ENCODE measurements around the gene NRP2. TPM values are rescaled to one million over a fixed set of nuclear protein-coding genes. Genes with fewer than 3 reads are reported as not detected.

Gene NRP2
- total RNA-seq, 2 donors from 2014 or later, result 9.7 to 21.0 TPM

GRCh38 chr2:205654878-205655605 is 27.3 kb upstream of the NRP2 start:
- Histone ChIP-seq H3K9me3 (no peaks in the 10 kb centered on the region), H3K27me3 (replicated peaks; ENCODE audit: insufficient read depth) (no peaks in the 10 kb centered on the region), H3K27ac (no peak overlapping the region), H3K4me3 (no peak overlapping the region), H3K36me3 (no peaks in the 10 kb centered on the region), H3K4me1 (replicated peaks) (no peaks in the 10 kb centered on the region)
- no peak for DNase-seq (ENCODE audit: low spot score)
- 93% methylated on average over 10 of the region's 10 CpGs for WGBS
- TF ChIP-seq POLR2AphosphoS5 (IDR thresholded peaks at IDR 0.05), result no peak
- intact Hi-C loops (cut with DNase I), result no loop called here

- no peaks in the 10 kb centered on the region for H3K4me1 ChIP-seq (replicated peaks)
- no peaks in the 10 kb centered on the region for H3K36me3 ChIP-seq
- no peak for TF ChIP-seq CTCF (IDR thresholded peaks at IDR 0.05)
- no peak for TF ChIP-seq POLR2AphosphoS5 (IDR thresholded peaks at IDR 0.05)
- no peak for TF ChIP-seq POLR2A (IDR thresholded peaks at IDR 0.05)
- DNase-seq (ENCODE audit: low spot score), result no peak
- no peaks in the 10 kb centered on the region for H3K9me3 ChIP-seq
- 83% methylated on average over 6 of the region's 6 CpGs for WGBS
- H3K27ac ChIP-seq, result no peak overlapping the region
- no peak overlapping the region for H3K4me3 ChIP-seq
- H3K27me3 ChIP-seq (replicated peaks; ENCODE audit: insufficient read depth), result no peaks in the 10 kb centered on the region
- intact Hi-C loops (cut with DNase I), result no loop called here
Observed at GRCh38 chr2:205655779-205656456, 26.4 kb upstream of the NRP2 start.

GRCh38 chr2:205656461-205656860 is 25.8 kb upstream of the NRP2 start:
- H3K36me3 ChIP-seq, result no peaks in the 10 kb centered on the region
- no peaks in the 10 kb centered on the region for H3K4me1 ChIP-seq (replicated peaks)
- H3K27me3 ChIP-seq (replicated peaks; ENCODE audit: insufficient read depth), result no peaks in the 10 kb centered on the region
- intact Hi-C loops (cut with DNase I), result no loop called here
- TF ChIP-seq CTCF (IDR thresholded peaks at IDR 0.05) (no peak), POLR2AphosphoS5 (IDR thresholded peaks at IDR 0.05) (no peak), POLR2A (IDR thresholded peaks at IDR 0.05) (no peak)
- no peak overlapping the region for H3K4me3 ChIP-seq
- no peaks in the 10 kb centered on the region for H3K9me3 ChIP-seq
- WGBS, result 82% methylated on average over 7 of the region's 7 CpGs
- H3K27ac ChIP-seq, result no peak overlapping the region
- DNase-seq (ENCODE audit: low spot score), result no peak

GRCh38 chr2:205656941-205657340 is 25.4 kb upstream of the NRP2 start:
- Histone ChIP-seq H3K27ac (no peak overlapping the region), H3K36me3 (no peaks in the 10 kb centered on the region), H3K27me3 (replicated peaks; ENCODE audit: insufficient read depth) (no peaks in the 10 kb centered on the region), H3K4me1 (replicated peaks) (no peaks in the 10 kb centered on the region), H3K4me3 (no peak overlapping the region), H3K9me3 (no peaks in the 10 kb centered on the region)
- TF ChIP-seq CTCF (IDR thresholded peaks at IDR 0.05), result no peak
- TF ChIP-seq POLR2AphosphoS5 (IDR thresholded peaks at IDR 0.05), result no peak
- TF ChIP-seq POLR2A (IDR thresholded peaks at IDR 0.05), result no peak
- intact Hi-C loops (cut with DNase I), result no loop called here
- no peak for DNase-seq (ENCODE audit: low spot score)
- WGBS, result 67% methylated on average over 4 of the region's 4 CpGs

GRCh38 chr2:205657579-205657978 is 24.7 kb upstream of the NRP2 start:
- Histone ChIP-seq H3K4me3 (no peak overlapping the region), H3K9me3 (no peaks in the 10 kb centered on the region), H3K27me3 (replicated peaks; ENCODE audit: insufficient read depth) (no peaks in the 10 kb centered on the region), H3K4me1 (replicated peaks) (no peaks in the 10 kb centered on the region), H3K36me3 (no peaks in the 10 kb centered on the region), H3K27ac (no peak overlapping the region)
- TF ChIP-seq POLR2A (IDR thresholded peaks at IDR 0.05) (no peak), CTCF (IDR thresholded peaks at IDR 0.05) (no peak), POLR2AphosphoS5 (IDR thresholded peaks at IDR 0.05) (no peak)
- intact Hi-C loops (cut with DNase I), result no loop called here
- WGBS, result 30% methylated on average over 3 of the region's 3 CpGs
- no peak for DNase-seq (ENCODE audit: low spot score)

Measured in prostate gland (tissue), 2 donors.